Stimulated activated CD4-positive, alpha-beta T cell treated with anti-CD3 and anti-CD28 coated beads, Interleukin-4, amount 100 ng/mL, for 48 hours (primary cell): ENCODE measurements around the gene TMIGD2.
"Not testable (repeated sequence)": the region's sequence is repeated elsewhere in the genome, so short reads cannot be mapped to it uniquely, and the experiment has no call there.

Source experiments
- DNase-seq, 2 donors: peaks; one replicate each; pipeline ENCODE4 v3.0.0-alpha.2; 2020; ENCODE audit warnings: low read depth in 2 of 2

Gene TMIGD2

GRCh38 chr19:4267101-4267900, 34.9 kb downstream of the TMIGD2 start:
- peak; percentile 50 to 57 for DNase-seq

GRCh38 chr19:4266253-4267000, 35.8 kb downstream of the TMIGD2 start:
- DNase-seq = no peak

- DNase-seq = no peak
Measured at GRCh38 chr19:4264812-4265211, 37.4 kb downstream of the TMIGD2 start.

- DNase-seq = no peak
Measured at GRCh38 chr19:4260613-4261191, 41.5 kb downstream of the TMIGD2 start.

- DNase-seq = no peak
Measured at GRCh38 chr19:4258181-4258580, 44.0 kb downstream of the TMIGD2 start.

- no peak for DNase-seq
Measured at GRCh38 chr19:4257025-4257424, 45.2 kb downstream of the TMIGD2 start.

GRCh38 chr19:4256563-4256962, 45.6 kb downstream of the TMIGD2 start:
- no peak for DNase-seq

- peak; percentile 99 for DNase-seq
Measured at GRCh38 chr19:4246767-4247593, 55.2 kb downstream of the TMIGD2 start, which contains the start of gene YJU2. TSS of gene YJU2 (plus strand) at chr19:4247080. CDS start at chr19:4247147, 67 bp downstream.

- not testable (repeated sequence) for DNase-seq
Measured at GRCh38 chr19:4245938-4246337, 56.3 kb downstream of the TMIGD2 start.
